Hypothalamus (tissue), 51 donors: ENCODE results near the gene NAV1.
A peak's percentile ranks its signal among the peaks of the same experiment; 100 is the strongest.

ENCODE experiments used
- DNase-seq, 51 donors: peaks; one replicate each; lab custom pipeline; 2025; lab: John Stamatoyannopoulos, UW

The NAV1 gene

DNA sequence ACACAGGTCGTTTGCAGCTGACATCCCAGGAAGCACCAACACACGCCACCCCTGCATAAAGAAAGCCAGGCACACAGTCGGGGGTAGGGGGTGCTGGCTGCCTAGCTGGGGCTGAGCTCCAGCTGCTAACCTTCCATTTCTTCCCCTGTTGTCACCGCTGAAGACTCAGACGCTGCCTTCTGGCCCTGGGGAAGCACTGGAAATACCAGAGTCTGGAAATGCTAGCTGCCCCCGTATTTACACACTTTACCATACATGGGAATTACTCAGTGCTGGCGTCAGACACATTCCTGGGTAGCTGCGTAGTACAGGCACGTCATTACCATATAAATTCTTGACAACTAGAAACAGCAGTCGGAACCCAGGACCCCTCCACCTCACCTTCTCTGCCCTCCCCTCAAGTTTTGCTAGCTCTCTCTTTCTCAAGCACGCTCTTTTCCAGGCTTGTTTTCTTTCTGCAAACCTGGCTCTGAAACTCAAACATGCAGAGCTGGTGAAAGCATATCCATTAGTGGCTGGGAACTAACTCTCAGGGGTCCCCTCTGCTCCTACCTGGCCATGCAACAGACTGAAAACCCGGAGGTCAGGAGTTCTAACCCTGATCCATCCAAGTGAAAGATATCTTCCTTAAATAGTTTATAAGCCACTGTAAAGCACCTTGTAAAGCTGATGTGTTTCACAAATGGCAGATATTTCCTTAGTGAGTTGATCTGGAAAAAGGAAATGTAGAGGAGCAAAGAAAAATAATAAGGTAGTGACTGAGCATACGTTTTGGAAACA is 35.3 kb upstream of the NAV1 start:
- DNase-seq, result peak in 3 of 51 donors; percentile 25 to 35 (median 34)

DNA sequence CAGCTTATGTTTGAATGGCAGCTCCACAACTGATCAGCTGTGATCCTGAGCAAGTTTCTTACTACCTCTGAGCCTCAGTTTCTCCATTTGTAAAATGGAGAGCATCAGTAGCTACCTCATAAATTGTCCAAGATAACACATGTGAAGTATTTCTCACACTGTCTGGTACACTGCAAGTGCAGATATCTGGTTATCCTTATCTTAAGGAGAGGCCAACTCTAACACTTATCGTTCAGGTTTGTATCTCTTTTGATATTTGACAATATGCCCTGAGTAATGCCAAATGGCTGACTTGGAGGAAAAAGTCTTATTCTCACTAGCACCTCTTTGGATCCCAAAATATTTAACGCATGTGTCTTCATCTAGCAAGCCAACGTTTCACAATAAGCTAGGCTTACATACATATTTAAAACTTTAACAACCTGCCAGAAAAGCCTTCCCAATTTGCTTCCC is 34.7 kb upstream of the NAV1 start:
- DNase-seq, result no peak

DNA sequence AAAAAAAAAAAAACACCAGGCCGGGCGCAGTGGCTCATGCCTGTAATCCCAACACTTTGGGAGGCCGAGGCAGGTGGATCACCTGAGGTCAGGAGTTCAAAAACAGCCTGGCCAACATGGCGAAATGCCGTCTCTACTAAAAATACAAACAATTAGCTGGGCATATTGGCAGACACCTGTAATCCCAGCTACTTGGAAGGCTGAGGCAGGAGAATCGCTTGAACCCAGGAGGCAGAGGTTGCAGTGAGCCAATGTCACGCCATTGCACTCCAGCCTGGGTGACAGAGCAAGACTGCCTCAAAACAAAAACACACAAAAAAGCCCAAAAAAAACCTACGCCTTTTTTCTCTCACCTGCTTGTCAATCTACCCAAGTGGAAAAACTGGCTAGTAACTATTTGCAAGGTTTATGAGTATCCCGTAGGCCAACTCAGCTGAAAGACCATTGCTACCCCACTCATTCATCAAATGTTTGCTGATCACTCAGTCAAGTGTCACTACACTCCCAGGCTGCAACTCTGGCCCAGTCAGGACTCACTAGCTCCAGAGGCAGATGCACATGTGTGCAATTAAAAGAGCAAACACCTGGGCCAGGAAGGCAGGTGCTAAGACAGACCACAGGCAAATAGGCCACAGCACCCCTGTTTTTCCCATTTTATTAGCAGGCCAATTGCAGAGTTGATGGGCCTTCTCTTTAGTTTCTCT is 34.0 kb upstream of the NAV1 start:
- no peak for DNase-seq

DNA sequence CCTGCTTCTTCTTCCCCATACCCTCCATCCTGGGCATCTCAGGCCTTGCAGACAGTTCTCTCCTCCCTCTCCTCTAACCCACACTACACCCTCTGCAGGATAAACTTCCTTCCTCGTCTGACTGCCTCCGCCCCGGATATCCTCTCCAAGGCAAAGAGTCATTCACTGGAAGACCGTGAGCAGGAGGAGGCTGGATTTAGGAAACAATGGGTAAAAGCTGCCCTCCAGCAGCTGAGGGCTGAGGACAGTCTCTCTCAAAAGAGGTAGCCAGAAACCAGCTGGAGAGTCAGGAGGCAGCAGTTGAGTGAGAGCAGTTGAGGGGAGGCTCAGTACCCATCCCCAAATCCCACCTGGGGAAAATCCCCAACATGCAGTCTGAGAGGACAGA is 33.4 kb upstream of the NAV1 start:
- DNase-seq, result peak in 1 of 51 donors; percentile 49

DNA sequence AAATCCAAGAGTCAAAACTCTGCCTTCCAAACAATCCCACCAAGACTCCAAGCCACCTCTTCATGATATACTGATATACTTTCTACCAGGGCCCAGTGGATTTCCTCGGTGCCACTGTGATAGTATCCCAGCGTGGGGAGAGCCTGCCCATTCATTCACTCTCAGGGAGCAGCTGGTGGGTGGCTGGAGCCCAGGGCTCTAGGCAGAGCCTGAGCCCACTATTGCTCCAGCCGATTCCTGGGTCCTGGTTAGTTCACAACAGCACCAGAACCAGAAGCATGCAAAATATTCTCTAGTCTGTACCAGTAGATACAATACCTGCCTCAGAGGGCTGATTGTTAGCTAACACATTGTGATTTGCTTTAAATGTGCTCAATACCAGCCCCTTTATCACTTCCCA is 32.8 kb upstream of the NAV1 start:
- peak in 4 of 51 donors; percentile 15 to 76 (median 22) for DNase-seq

DNA sequence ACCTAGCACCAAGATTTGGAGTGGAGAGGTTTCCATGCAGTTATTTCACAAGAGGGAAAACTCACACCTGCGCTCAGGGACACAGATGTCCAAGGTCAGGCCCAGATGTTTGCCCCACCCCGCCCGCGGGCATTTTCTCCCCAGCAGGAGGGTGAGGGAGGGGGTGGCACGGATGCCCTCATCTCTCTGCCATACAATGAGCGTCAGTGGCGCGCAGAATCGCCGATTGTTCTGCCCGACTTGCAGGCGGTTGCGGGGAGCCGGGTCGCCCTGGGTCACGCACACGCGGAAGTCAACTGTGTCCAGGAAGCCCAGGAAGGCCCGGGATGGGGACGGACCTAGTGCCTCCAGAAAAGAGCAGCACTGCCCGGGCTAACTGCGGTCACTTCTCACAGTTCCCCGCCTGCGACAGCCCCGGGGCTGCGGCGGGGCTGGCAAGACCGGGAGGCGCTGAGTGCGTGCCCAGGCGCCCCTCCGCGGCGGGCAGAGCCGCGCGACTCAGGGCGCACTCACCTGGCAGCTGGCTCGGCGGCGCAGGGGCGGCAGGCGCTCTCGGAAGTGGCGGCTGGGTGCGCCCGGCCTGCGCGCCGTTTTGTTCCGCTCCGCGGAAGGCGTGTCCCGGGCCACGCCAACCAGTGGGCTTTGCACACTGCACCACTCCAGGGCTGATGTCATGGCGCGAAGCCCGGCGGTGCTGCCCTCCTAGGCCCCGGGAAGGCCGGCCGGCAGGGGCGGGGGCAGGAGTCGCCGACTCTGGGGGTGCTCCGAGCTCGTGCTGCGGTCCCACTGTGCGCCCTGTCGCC is 32.2 kb upstream of the NAV1 start, which contains the start of gene CSRP1:
Gene CSRP1 (minus strand): TSS at position 567 of the 803 bp plus-strand sequence. CDS start 10,820 bp downstream, outside the sequence.
- DNase-seq, result peak in 49 of 51 donors; percentile 14 to 93 (median 81)

DNA sequence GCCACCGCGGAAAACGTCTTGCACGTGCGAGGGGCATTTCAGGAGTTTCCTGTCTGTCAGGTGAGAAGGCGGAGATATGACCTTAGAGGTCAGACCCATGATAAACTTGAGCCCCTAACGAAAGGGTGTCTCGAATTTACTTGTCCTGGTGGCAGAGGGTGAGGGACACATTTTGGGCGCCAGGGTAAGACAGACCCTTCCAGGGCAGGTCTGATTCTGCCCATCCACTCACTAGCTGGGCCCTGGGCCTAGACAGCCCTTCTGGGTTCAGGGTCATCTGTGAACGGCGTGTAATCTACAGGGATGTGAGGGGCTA is 31.6 kb upstream of the NAV1 start:
- DNase-seq, result no peak

DNA sequence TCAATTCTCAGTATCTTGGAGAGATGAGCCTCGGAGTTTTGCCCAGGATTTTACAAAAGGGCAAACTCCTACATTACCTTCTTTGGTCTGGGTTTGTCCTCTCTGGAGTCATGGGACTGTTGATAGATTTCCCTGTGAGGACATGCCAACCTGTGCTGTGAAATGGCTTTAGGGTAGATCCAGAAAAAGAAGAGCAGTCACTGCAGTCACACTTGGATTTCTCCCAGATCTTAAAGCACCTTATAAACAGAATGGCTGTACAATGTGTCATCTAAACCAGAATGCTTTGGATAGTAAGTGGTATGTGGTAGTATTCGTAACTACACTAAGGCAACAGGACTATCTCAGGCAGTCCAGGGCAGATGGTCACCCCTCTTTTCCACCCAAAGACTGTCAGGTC is 30.1 kb upstream of the NAV1 start:
- DNase-seq, result no peak

DNA sequence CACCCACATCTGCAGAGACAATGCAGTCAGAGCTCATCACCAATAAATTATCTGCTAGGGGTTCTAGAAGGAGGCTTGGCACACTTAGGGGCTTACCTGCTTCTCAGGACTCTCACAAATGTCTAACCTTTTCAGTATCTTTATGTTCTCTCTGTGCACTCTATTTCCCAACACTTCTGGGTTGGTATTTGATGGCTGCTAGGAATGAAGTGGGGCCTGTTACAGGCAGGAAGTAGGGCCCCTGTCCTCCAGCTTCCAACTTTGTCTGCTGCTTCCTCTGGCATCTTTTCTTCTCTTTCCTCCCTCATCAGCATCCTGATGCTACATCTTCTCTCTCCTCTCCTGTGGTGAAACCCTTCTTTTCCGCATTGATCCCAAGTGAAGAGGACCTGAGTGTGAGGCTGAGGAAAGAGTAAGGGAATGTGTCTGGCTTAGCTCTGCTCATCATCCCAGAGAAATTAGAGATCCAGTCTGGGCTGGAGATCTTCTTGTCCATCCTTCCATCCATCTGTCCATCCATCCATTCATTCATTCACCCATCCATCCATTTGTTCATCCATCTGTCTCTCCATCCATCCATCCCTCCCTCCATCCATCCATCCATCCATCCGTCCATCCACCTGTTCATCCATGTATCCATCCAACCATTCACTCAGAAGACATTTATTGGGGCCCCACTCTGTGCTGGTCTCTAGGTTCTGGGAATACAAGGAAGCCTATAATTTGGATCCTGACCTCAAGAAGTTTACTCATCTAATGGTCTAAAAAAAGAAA is 29.1 kb upstream of the NAV1 start:
- DNase-seq, result no peak

DNA sequence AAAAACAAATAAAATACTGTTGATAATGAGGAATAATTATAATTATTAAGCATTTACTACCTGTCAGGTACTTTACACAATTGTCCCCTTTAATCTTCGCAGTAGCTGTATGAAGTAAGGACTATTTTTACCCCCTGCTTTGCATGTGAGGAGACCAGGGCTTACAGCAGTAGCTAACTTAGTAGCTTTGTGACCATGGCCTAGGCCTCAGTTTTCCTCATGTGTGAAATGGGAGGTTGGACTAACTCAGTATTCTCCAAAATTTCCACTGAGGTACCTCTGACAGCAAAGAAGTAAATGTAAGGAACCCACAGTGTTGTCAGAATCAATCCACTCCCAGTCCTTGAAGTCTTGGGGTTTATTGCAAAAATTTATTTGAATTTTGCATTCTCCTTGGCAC is 28.2 kb upstream of the NAV1 start:
- no peak for DNase-seq

DNA sequence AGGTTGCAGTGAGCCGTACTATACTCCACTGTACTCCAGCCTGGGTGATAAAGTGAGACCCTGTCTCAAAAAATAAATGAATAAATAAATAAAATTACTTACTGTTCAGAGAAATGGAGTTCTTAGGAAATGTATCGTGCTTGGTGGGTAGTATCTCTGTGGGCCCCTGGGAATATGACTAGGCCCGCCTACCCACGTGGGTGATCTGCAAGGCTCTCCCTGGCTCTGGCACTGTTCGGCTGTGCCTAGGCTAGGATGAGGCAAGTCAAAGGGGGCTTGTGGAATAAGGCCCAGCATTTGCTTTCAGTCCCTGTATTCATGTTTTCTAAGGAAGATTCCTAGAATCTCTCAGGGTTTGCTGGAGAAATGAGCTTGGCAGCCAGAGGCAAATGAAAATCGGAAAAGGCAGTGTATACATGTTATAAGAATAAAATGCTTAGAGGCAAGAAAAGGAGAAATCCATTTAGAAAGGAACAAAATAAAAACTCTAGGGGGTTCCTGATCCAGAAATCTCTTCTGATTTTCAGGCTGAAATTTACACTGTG is 27.5 kb upstream of the NAV1 start:
- peak in 1 of 51 donors; percentile 14 for DNase-seq

DNA sequence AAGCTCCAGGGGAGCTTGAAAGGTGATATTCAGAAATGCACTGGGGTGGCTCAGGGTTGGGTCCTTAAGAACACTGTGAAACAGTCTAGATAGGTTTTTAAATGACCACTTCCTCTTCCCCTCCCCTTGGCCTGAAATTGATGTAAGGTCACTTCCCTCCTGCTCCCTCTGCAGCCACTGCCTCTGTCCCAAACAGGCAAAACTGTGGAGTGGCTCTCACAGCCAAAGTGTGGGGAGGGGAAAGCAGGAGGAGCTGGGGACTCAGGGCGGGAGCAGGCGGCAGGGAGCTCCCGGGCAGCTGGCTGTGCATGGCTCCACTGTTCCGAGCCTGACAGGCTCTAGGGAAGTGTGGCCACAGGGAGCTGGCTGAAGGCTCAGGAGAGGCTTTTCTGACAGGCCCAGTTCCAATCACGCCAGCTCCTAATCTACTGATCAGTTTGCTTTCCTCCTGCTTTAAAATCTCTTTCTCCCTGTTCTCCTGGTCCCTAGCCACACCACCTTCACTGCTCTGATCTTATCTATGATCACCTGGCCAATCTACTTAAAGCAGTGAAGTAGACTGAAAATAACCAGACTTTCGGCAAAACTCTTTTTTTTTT is 26.9 kb upstream of the NAV1 start:
- DNase-seq, result peak in 39 of 51 donors; percentile 12 to 82 (median 54)

DNA sequence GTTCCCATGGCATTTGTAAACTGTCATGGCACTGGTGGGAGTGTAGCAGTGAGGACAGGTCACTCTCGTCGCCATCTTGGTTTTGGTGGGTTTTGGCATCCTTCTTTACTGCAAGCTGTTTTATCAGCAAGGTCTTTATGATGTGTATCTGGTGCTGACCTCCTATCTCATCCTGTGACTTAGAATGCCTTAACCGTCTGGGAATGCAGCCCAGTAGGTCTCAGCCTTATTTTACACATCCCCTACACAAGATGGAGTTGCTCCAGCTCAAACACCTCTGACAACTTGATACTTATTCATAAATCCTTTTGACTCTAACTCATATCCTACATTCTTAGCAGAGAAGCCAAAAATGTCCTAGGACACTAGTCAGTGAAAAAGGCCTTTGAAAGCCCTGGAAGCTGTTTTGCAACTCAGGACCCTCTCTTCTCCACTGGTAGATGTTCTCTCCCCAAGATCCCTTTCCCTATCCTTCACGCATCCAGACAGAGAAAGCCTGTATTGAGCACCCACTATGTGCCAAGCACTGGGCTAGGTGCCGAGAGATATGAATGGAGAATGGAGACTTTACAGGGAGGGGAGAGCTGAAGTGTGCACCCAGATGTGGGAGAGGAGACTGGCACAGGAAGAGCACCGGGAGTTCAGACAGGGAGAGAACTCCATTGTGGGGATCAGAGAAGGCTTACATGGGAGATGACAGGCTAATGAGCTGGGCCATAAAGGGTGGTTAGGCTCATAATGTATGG is 25.3 kb upstream of the NAV1 start:
- peak in 2 of 51 donors; percentile 13 to 54 for DNase-seq

DNA sequence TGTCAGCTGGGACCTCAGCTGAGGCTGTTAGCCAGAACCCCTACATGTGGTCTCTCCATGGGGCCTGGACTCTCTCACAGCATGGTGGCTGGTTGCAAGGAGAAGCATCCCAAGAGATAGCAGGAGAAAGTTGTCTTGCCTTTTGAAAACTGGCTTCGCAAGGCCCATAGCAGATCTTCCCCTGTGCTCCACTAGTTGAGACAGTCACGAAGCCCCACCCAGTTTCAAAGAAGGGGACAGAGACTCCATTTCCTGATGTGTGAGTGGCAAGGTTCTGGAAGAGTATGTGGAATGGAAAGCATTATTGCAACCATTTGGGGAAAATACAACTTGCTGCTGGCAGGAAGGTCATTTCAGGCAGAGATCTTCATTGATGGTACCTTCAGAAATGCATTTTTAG is 24.5 kb upstream of the NAV1 start:
- no peak for DNase-seq

DNA sequence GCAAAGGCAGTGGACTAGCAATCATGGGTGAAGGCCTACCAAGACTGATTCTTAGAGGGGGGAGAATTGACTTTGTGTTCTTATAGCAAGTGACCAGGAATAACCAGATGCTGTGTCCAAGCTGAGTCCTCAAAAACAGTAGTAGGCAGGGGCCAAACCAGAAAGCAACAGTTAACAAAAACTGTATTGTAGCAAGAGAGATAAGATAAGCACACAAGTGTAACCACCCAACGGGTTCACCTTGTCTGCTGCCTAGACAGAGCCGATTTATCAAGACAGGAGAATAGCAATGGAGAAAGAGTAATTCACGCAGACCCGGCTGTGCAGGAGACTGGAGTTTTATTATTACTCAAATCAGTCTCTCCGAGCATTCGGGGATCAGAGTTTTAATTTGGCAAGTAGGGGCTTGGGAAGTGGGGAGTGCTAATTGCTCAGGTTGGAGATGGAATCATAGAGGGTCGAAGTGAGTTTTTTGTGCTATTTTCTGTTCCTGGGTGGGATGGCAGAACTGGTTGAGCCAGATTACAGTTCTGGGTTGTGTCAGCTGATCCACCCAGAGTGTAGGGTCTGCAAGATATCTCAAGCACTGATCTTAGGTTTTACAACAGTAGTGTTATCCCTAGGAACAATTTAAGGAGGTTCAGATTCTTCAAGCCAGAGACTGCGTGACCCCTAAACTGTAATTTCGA is 23.7 kb upstream of the NAV1 start:
- no peak for DNase-seq

DNA sequence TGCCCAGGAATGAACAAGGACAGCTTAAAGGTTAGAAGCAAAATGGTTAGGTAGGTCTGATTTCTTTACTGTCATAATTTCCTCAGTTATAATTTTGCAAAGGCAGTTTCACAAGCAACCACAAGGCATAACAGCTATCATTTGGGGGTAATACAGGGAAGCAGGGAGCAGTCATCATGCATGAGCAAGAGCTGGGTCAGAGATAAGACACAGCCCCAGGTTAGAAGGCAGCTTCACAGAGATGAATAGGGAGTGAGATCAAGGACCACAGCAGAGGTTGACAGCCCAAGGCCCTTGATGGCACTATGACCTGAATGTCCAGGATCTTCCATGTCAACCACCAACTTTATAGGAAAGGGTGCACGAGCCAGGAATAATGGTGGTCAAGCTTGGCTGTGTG is 23.0 kb upstream of the NAV1 start:
- no peak for DNase-seq

DNA sequence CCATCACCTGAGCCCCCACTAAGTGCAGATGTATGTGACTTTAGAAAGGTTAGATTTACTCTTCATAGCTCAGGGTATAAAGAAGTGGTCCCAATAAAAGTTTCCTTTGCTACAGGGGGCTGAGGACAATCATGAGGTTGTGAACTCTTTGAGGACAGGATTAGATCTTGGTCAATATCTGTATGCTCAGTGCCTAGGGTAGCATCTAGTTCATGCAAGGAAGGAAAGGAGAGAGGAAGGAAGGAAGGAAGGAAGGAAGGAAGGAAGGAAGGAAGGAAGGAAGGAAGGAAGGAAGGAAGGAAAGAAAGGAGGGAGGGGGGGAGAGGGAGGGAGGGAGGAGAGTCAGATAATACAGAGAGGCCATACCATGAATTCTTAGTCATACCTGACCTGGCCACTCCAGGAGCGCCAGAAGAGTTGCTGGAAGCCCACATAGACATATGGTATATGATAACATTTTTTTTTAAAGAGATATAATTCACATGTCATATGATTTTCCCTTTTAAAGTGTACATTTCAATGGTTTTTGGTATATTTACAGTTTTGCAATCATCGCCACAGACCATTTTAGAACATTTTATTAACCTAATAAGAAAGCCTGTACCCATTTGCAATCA is 22.3 kb upstream of the NAV1 start:
- no peak for DNase-seq

DNA sequence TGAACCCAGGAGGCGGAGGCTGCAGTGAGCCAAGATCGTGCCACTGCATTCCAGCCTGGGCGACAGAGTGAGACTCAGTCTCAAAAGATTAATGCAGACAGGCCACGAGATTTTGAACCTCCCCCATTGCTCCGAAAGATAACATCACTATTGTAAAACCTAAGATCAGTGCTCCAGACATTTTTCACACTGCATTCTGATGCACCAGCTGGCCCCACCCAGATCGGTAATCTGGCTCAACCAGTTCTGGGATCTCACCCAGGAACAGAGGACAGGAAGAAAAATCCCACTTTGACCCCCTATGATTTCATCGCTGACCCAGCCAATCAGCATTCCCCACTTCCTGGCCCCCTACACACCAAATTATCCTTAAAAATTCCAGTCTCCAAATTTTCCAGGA is 21.3 kb upstream of the NAV1 start:
- DNase-seq, result no peak
